HG03060 (cell line): ENCODE results near the gene IL1RAPL1.

Experiments used
- ATAC-seq: cut with Tn5 transposase; IDR thresholded peaks from one replicate; pipeline ENCODE4 v1.9.1; 2021; ENCODE audit warnings: low read depth, moderate number of reproducible peaks; ENCODE audit not compliant: unreplicated experiment

Gene IL1RAPL1

DNA sequence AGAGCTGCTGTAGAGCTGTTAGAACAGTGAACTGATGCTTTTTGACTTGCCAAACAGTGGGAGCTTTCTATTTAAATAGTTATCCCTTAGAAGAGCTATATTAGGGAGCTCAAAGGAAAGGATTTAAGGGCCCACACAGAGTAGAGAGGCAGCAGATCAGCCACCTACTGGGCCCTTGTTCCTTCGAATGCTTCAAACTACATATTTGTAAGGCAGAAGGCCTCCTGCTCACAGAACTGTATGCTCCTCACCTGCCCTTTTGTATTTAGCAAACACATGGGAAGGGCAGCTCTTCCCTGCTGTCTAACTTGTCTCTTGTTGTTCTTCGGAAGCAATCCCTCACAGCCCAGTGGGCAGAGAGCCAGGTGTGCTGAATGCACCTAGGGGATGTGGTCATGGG, 38.0 kb downstream of the IL1RAPL1 start:
- no peak for ATAC-seq

- ATAC-seq = no peak
These were observed 39.3 kb downstream of the IL1RAPL1 start for GRCh38 chrX:28626515-28626914.

DNA sequence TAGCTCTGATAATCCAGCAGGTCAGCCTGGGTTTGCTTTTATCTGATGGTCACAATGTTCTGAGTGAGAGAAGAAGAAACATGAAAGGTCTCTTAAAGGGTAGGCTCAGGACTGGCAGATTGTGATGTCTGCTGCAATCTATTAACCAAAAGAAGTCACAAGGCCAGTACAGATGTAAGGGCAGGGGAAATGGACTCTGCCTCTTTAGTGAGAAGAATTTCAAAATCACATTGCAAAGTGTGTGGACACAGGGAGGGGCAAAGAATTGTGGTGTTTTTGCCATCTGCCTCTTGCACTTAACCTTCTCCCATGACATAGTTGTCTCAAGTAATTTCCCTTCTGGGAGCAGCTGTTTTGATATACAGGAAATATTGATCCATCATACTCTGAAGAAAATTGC, 40.9 kb downstream of the IL1RAPL1 start:
- no peak for ATAC-seq

DNA sequence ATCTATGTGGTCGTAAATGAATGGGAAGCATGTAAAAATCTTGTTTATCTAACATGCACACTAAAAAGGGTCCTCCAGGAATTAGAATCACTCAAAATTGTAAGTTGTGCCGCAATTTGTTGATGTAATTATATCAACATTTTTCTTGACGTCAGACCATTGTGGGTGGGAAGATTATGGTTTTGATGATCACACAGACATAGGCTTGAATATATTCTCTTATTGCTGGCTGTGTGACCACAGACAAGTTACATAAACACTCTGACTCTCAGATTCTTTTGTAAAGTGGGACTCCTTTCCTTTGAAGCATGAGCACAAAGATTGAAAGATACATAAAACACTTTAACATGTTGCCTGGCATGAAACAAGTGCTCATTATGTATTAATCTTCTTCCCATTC, 51.5 kb downstream of the IL1RAPL1 start:
- ATAC-seq = no peak

DNA sequence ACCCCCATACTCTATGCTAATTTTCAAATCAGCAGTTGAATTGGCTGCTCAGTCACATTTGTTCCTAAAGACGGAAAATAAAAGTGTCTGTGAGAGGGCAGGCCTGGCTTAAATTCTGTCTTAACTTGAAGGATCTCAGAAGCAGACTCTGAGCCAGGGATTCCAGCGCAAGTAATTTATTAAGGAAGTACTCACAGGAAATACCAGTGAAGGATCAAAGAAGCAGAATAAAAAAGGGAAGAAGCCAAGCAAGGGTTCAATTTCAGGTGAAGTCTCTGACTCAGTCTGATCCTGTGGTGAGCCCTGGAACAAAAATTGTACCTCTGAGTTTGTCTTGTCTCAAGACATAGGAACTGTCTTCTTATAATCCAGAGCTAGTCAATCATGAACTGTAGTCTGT, 52.2 kb downstream of the IL1RAPL1 start:
- no peak for ATAC-seq

- ATAC-seq = no peak
These were observed 62.3 kb downstream of the IL1RAPL1 start for GRCh38 chrX:28649541-28649940.

- no peak for ATAC-seq
These were observed 63.9 kb downstream of the IL1RAPL1 start for GRCh38 chrX:28651186-28651585.

DNA sequence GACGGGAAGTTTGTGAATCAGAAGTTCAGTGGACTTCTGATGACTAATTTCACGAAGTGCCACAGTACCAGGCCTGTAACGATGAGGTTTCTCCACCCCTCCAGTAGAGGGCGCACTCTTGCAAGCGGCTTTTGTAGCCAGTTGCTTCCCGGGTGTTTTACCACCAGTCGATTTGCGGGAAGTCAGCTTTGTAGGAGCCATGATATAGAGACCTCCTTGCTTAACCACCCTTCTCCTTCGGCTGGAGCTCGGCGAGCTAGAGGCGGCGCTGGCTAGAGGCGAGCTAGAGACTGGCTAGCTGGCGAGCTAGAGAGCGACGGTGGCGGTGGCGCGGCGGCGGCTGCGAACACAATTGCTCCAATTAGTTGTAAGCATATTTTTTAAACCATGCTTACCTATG, 72.0 kb downstream of the IL1RAPL1 start:
- no peak for ATAC-seq

DNA sequence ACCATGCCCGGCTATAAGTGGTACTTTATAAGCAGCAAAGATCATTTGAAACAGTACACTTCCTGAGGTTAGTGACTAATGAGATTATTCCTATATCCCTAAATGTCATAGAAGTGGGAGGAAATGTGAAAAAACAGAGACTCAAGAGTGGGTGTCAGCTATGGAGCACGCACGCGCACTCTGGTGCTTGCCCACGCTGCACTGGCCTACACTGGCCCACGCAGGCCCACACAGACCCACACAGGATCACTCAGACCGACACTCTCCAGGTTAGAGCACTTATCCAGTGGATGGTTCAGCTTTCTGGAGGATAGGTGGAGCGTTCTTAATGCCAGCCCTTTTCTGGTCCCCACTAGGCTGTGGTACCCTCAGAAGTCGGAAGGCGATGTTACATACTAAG, 78.5 kb downstream of the IL1RAPL1 start:
- no peak for ATAC-seq

GRCh38 chrX:28668303-28668702, 81.1 kb downstream of the IL1RAPL1 start:
- no peak for ATAC-seq

- ATAC-seq = no peak
These were observed 81.7 kb downstream of the IL1RAPL1 start for GRCh38 chrX:28668957-28669356.

DNA sequence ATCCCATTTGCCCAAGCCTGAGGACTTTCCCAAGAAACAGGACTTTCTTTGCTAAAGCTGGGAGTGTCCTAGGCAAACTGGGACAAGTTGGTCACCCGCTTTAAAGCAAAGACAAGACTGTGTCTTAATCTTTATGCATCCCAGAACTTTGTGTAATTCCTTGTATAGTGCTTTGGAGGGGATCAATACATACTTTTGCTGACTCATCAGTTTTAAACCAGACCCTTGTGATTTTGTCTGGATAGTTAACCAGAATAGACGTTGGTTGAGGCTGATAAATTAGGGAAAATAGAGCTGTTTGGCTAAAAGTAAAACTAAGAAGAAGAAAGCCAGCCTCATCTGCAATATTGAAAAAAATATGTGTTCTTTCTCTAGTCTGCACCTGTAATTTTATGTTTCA, 82.8 kb downstream of the IL1RAPL1 start:
- ATAC-seq = no peak

- no peak for ATAC-seq
These were observed 87.9 kb downstream of the IL1RAPL1 start for GRCh38 chrX:28675173-28675572.

- no peak for ATAC-seq
These were observed 105.9 kb downstream of the IL1RAPL1 start for GRCh38 chrX:28693101-28693500.

DNA sequence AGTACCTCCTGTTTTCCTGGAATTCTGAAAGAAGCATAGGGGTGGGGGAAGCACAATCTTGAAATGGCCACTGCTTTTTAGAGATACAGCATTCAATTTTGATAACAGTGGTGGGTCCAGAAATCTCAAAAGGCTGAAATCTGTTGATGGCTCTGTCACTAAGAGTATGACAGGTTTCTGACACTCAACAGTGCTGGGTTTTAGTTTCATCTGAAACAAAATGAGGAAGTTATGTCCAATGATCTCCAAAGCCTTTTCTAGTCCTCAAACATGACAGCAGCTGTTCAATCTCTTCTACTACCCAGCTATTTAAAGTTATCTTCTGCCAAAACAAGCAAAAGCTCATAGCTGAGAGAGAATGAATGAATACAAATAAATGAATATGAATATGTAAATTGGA, 110.5 kb downstream of the IL1RAPL1 start:
- ATAC-seq = no peak

GRCh38 chrX:28701222-28701621, 114.0 kb downstream of the IL1RAPL1 start:
- ATAC-seq = no peak

GRCh38 chrX:28706964-28707363, 119.7 kb downstream of the IL1RAPL1 start:
- ATAC-seq = no peak

- no peak for ATAC-seq
These were observed 122.2 kb downstream of the IL1RAPL1 start for GRCh38 chrX:28709421-28709820.

DNA sequence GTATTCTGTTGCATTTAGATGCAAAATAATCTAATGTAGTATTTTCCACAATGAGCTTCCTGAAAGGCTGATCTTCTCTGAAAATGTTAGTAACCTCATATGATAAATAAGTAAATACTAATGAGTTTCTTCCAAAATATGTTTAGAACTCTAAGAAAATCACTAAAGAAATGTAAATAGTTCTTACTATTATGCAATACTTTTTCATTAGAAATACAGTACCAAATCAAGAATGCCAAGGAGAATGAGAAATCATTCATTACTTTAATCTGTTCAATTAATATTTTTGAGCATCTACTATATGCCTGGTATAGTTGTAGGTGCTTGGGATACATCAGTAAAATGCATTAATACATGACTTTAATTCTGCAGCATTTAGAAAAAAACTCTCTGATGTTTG, 130.6 kb downstream of the IL1RAPL1 start:
- ATAC-seq = no peak

- no peak for ATAC-seq
These were observed 131.2 kb downstream of the IL1RAPL1 start for GRCh38 chrX:28718450-28718849.

DNA sequence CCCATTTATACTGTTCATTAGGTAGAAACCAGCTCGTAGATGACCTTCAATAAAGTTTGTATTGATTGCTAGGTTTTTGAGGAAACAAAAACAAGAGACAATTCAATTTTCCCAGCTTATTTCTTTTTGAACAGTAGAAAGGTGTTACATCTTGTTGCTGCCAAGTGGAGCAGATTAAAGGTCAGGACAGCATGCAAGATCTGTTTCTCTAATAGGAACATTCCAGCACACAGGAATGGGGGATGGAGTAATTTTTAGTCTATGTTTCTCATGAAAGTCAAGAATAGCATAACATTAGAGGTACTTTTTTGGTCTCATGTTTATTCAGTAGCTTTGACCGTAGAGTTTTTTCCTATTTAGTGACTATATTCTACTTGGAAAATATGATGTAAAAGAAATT, 132.4 kb downstream of the IL1RAPL1 start:
- ATAC-seq = no peak

DNA sequence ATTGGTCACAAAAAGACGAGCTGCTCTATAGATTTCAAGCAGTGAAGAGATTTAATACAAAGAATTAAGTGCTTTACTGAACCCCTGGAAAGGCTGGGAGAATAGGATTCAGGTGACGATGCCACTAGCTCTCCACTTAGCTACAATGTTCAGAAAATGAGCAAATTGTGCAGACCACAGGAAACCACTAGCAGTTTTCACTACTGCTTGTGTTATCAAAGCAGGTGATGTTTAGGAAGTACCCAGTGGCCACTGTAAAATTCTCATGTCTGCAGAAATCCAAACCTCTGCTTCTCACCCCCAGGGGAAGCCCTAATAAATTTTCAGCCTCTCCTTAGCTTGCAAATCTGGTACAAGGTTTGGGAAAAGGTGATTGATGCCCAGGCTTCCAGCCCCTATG, 165.1 kb downstream of the IL1RAPL1 start:
- ATAC-seq = no peak

- ATAC-seq = no peak
These were observed 168.9 kb downstream of the IL1RAPL1 start for GRCh38 chrX:28756175-28756574.

- no peak for ATAC-seq
These were observed 169.4 kb downstream of the IL1RAPL1 start for GRCh38 chrX:28756647-28757046.
